PC-3 (cell line): Measurements from ENCODE around the gene KNDC1.

ENCODE experiments used
- CTCF ChIP-seq: fragments of 300-600 bp; sonication (generic); conservative IDR thresholded peaks from 2 replicates; pipeline ENCODE4 v1.5.1; 2017; ENCODE audit warnings: antibody characterized with exemption, low read depth, mild to moderate bottlenecking, low read length
- EZH2 ChIP-seq: fragments of 300-600 bp; sonication (generic); IDR thresholded peaks from one replicate; pipeline ENCODE4 v1.6.1; 2017; ENCODE audit warnings: antibody characterized with exemption, mild to moderate bottlenecking, low read length; ENCODE audit not compliant: unreplicated experiment

- TF ChIP-seq CTCF (no peak), EZH2 (no peak)
These were observed 29.0 kb upstream of the KNDC1 start for GRCh38 chr10:133131053-133131452.
